HepG2 (cell line): Measurements from ENCODE around the gene MAT2A. TPM values are rescaled to one million over a fixed set of nuclear protein-coding genes. Genes with fewer than 3 reads are reported as not detected.
A peak's percentile ranks its signal among the peaks of the same experiment; 100 is the strongest.

Experiments used
- ATAC-seq: fragments of 200-7000 bp; cut with Tn5 transposase; 3 replicates; pipeline ENCODE4 v1.9.1; 2020; ENCODE audit warnings: mild to moderate bottlenecking, moderate library complexity
- BruUV-seq: library from RNA; stranded (reverse); fragments of 400-500 nt; replicated peaks from 2 replicates; lab custom pipeline; 2021; lab: Mats Ljungman, UMichigan
- CTCF ChIA-PET: fragments of 300-600 bp; formaldehyde crosslinking; extraction: SDS; loops from one replicate; lab custom pipeline; 2021; ENCODE audit warnings: low total read pairs, inconsistent platforms, low intra/inter-chr PET ratio; lab: Yijun Ruan, JAX
- POLR2A ChIA-PET: fragments of 350-600 bp; sonication (Branson Sonifier 250); formaldehyde crosslinking; loops from one replicate; lab custom pipeline; 2020; ENCODE audit warnings: antibody characterized with exemption, inconsistent platforms; lab: Yijun Ruan, JAX
- DNase-seq: peaks from one replicate; pipeline ENCODE4 v3.0.0-alpha.2; 2015; ENCODE audit warnings: low spot score
- FAIRE-seq: peaks from 3 replicates; lab custom pipeline; 2011; peaks lifted over from hg19 to GRCh38; lab: Jason Lieb, UNC
- H2AFZ ChIP-seq: one replicate; pipeline ENCODE4 v1.6.1; 2011; ENCODE audit warnings: low read length, inconsistent platforms
- H3K27ac ChIP-seq: fragments of 300-600 bp; 3 replicates; pipeline ENCODE4 v1.8.0; 2011; ENCODE audit warnings: mixed run types, mild to moderate bottlenecking, mixed read lengths, low read length, inconsistent platforms; ENCODE audit not compliant: insufficient read depth; ENCODE audit errors: extremely low read length
- H3K27me3 ChIP-seq, 2 experiments: fragments of 200-600 bp in 1 of 2; 2 replicates in 1 of 2; 3 replicates in 1 of 2; pipeline versions ENCODE4 v1.6.0 to v1.8.0; 2011; ENCODE audit warnings: low read length in 2 of 2, mild to moderate bottlenecking in 2 of 2, moderate library complexity in 2 of 2, inconsistent platforms in 1 of 2; ENCODE audit not compliant: insufficient read depth in 2 of 2, control insufficient read depth in 1 of 2
- H3K36me3 ChIP-seq, 2 experiments: fragments of 200-600 bp in 1 of 2; replicated peaks in 1 of 2; 2 replicates in 1 of 2; 3 replicates in 1 of 2; pipeline versions ENCODE4 v1.5.1 to v1.8.0; 2011; ENCODE audit warnings: low read length in 2 of 2, inconsistent platforms in 1 of 2; ENCODE audit not compliant: insufficient read depth in 2 of 2, control insufficient read depth in 1 of 2
- H3K4me1 ChIP-seq: 2 replicates; pipeline ENCODE4 v1.5.1; 2012; ENCODE audit warnings: low read length, inconsistent platforms; ENCODE audit not compliant: insufficient read depth
- H3K4me2 ChIP-seq: 2 replicates; pipeline ENCODE4 v1.6.0; 2011; ENCODE audit warnings: low read depth, low read length, inconsistent platforms
- H3K4me3 ChIP-seq, 3 experiments: fragments of 200-600 bp in 1 of 3; sonication (generic), shearing (Covaris generic) in 1 of 3; replicated peaks in 1 of 3; 2 replicates each; pipeline ENCODE4 v1.5.1; 2011 to 2016; ENCODE audit warnings: low read length in 3 of 3, inconsistent platforms in 2 of 3, low read depth in 2 of 3, mild to moderate bottlenecking in 2 of 3, control low read depth in 1 of 3, mixed read lengths in 1 of 3; ENCODE audit not compliant: insufficient read depth in 1 of 3
- H3K79me2 ChIP-seq: one replicate; pipeline ENCODE4 v1.6.1; 2011; ENCODE audit warnings: low read length, inconsistent platforms; ENCODE audit not compliant: insufficient read depth
- H3K9ac ChIP-seq: 2 replicates; pipeline ENCODE4 v1.6.0; 2011; ENCODE audit warnings: mild to moderate bottlenecking, low read depth, low read length, inconsistent platforms; ENCODE audit not compliant: insufficient read depth
- H3K9me3 ChIP-seq: 2 replicates; pipeline ENCODE4 v1.5.1; 2012; ENCODE audit warnings: mild to moderate bottlenecking, low read length
- H4K20me1 ChIP-seq: 2 replicates; pipeline ENCODE4 v1.6.0; 2011; ENCODE audit warnings: inconsistent platforms, mild to moderate bottlenecking, low read length, moderate library complexity; ENCODE audit not compliant: insufficient read depth
- AHDC1 ChIP-seq: sonication (generic); formaldehyde crosslinking; IDR thresholded peaks from 2 replicates; pipeline ENCODE4 v1.5.1; 2020; ENCODE audit warnings: mild to moderate bottlenecking, missing genetic modification reagents, borderline replicate concordance
- DMAP1 ChIP-seq: IDR thresholded peaks from 2 replicates; pipeline ENCODE4 v1.6.1; 2016
- GTF3A ChIP-seq: sonication (generic); formaldehyde crosslinking; conservative IDR thresholded peaks from 2 replicates; pipeline ENCODE4 v1.4.0; 2020; ENCODE audit warnings: mild to moderate bottlenecking, missing genetic modification reagents
- MXI1 ChIP-seq: IDR thresholded peaks from 3 replicates; pipeline ENCODE4 v1.6.1; 2012; ENCODE audit warnings: low read depth, low read length, inconsistent platforms, borderline replicate concordance
- SALL2 ChIP-seq: sonication (generic); formaldehyde crosslinking; IDR thresholded peaks from 2 replicates; pipeline ENCODE4 v1.8.1; 2023; ENCODE audit warnings: mild to moderate bottlenecking, missing genetic modification reagents, inconsistent platforms
- TBX3 ChIP-seq: fragments of 450-650 bp; IDR thresholded peaks from 2 replicates; pipeline ENCODE4 v1.6.1; 2017; ENCODE audit warnings: antibody characterized with exemption, mild to moderate bottlenecking, inconsistent platforms, borderline replicate concordance
- XBP1 ChIP-seq: sonication (generic); formaldehyde crosslinking; IDR thresholded peaks from 2 replicates; pipeline ENCODE4 v1.5.0; 2020; ENCODE audit warnings: missing genetic modification reagents
- ZMYM4 ChIP-seq: sonication (generic); formaldehyde crosslinking; IDR thresholded peaks from 2 replicates; pipeline ENCODE4 v1.8.1; 2023; ENCODE audit warnings: mild to moderate bottlenecking, missing genetic modification reagents
- WGBS: methylation state at CpG from one replicate; pipeline ENCODE4 v1.1.6; 2017; ENCODE audit warnings: low lambda C conversion rate; 5-methylcytosine and 5-hydroxymethylcytosine counted together
- in situ Hi-C: cut with HindIII; loops from 2 replicates; pipeline ENCODE4 v1.10.0; 2017; ENCODE audit warnings: low pct_unique_long_range_greater_than_20kb; ENCODE audit not compliant: extremely low pct_ligation_motif_present
- intact Hi-C: fragments of 100-400 bp; cut with micrococcal nuclease; formaldehyde crosslinking; loops from one replicate; pipeline ENCODE4 v1.10.0; 2022; ENCODE audit not compliant: unreplicated experiment
- polyA plus RNA-seq, 8 experiments: library from polyadenylated mRNA; depleted of rRNA in 3 of 8; stranded (reverse) in 7 of 8; unstranded in 1 of 8; fragments of >200 nt; fragmentation: Illumina TruSeq in 4 of 8; extraction: Trizol in 4 of 8; gene quantifications; 2 replicates each; pipeline versions ENCODE4 v1.2.1 to v1.2.3, GENCODE V29; 2011 to 2016; ENCODE audit warnings: low read depth in 4 of 8, missing spikeins in 1 of 8, mixed read lengths in 1 of 8; ENCODE audit not compliant: insufficient read depth in 1 of 8
- total RNA-seq, 5 experiments: library from RNA; depleted of rRNA; stranded (reverse); fragments of >200 nt; fragmentation: Illumina TruSeq; extraction: Trizol; gene quantifications; 2 replicates each; pipeline ENCODE4 v1.2.3, GENCODE V29; 2016; ENCODE audit warnings: low read depth in 1 of 5
- TF ChIP-seq, protein P1 (sequence below): sonication (generic); formaldehyde crosslinking; IDR thresholded peaks from 2 replicates; pipeline ENCODE4 v1.4.0; 2020; ENCODE audit warnings: low read depth, mild to moderate bottlenecking, missing genetic modification reagents

Gene MAT2A
- total and polyA plus RNA-seq, 2 of the 13 experiments (the other 11 are each of a cell fraction or from before 2014, with no cell fraction given), result 155 to 331 TPM

DNA sequence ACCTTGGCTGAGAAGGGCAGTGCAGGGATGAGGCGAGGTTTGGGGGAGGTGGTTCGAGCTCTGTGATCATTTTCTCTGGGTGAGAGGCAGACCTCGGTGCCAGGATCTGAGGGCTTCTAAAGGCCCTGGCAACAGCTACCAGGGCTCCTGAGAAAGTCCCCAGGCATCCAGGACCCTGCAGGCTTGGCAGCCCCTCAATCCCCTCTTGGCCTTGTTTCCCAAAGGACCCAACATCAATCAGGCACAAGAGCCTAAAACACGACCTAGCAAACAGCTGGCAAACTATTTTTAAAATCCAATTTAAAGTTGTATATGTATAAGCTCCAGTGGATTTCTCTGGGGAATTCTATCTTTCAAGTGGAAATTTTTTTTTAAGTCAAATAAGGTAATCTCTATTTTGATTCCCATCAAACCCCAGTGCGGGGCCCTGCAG lies 15.0 kb upstream of the MAT2A start:
- Histone ChIP-seq H3K4me1 (peaks cover 29% of the 10 kb centered on the region), H3K36me3 (no peaks in the 10 kb centered on the region), H3K4me3 (no peak overlapping the region), H3K27ac (no peak overlapping the region), H3K27me3 (peaks cover 2 to 14% of the 10 kb centered on the region in 2 experiments; a peak in 3 of 5 replicates), H4K20me1 (no peaks in the 10 kb centered on the region), H3K9me3 (no peaks in the 10 kb centered on the region), H2AFZ (no peak overlapping the region), H3K9ac (no peak overlapping the region), H3K79me2 (no peaks in the 10 kb centered on the region), H3K4me2 (peak overlapping the region; percentile 51; the same call in 1 of the 2 replicates)
- 23% methylated on average over 5 of the region's 5 CpGs for WGBS
- TF ChIP-seq GTF3A (CRISPR knock-in tag) (no peak), TBX3 (no peak), AHDC1 (no peak), ZMYM4 (CRISPR knock-in tag) (no peak), MXI1 (no peak), DMAP1 (CRISPR knock-in tag) (0 out of 2 replicates have a peak, but pooled peaks have one; percentile 26), XBP1 (CRISPR knock-in tag) (no peak), SALL2 (CRISPR knock-in tag) (no peak)
- TF ChIP-seq, protein P1, sequence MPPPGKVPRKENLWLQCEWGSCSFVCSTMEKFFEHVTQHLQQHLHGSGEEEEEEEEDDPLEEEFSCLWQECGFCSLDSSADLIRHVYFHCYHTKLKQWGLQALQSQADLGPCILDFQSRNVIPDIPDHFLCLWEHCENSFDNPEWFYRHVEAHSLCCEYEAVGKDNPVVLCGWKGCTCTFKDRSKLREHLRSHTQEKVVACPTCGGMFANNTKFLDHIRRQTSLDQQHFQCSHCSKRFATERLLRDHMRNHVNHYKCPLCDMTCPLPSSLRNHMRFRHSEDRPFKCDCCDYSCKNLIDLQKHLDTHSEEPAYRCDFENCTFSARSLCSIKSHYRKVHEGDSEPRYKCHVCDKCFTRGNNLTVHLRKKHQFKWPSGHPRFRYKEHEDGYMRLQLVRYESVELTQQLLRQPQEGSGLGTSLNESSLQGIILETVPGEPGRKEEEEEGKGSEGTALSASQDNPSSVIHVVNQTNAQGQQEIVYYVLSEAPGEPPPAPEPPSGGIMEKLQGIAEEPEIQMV (CRISPR knock-in tag), result no peak
- in situ Hi-C loops (no loop called here), intact Hi-C loops (no loop called here)
- ATAC-seq (no peak; the same call in 2 of the 3 replicates), DNase-seq (no peak), FAIRE-seq (no peak)
- BruUV-seq, result no TSS peak
- CTCF ChIA-PET, result no interaction called here
- POLR2A ChIA-PET, result interaction anchor here (1.0 to 3.2 kb wide), 7 partner anchors 12 to 105 kb away, joined by 3 to 51 read pairs (median 4); partner anchors contain the start of genes GGCX, MAT2A and SH2D6
